ENCODE results near the gene PDE11A.

Gene PDE11A

DNA sequence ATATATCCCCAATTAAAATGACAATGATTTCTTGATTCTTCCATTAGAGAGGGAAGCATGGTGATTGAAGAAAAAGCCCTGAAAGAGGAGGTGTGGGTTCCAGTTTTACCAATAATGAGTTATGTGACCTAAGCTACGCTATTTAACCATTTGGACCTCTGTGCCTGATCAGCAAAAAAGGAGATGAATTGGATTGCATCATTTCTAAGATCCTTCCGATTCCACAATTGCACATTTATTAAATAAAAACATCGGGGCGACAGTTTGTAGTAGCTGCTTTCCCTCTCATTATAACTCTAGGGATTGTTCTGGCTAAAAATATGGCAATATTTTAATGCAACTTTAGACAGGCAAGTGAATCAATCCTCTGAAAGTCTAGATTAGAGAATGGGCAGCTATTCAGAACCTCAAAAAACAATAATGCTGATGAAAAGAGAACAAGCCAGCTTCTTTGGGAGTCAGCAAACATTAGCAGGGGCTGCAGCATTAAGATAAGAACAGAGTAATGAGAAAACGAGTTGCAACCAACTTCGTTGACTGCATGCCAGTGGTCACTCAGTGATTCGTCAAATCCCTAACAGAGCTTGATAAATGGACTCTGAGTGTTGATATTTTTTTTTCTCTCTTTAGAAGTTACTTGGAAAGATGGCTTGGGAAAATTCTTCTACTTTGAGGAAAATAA, 378.8 kb downstream of the PDE11A start:
- DNase-seq (ENCODE audit: low read depth in 2 of 2) = no peak

DNA sequence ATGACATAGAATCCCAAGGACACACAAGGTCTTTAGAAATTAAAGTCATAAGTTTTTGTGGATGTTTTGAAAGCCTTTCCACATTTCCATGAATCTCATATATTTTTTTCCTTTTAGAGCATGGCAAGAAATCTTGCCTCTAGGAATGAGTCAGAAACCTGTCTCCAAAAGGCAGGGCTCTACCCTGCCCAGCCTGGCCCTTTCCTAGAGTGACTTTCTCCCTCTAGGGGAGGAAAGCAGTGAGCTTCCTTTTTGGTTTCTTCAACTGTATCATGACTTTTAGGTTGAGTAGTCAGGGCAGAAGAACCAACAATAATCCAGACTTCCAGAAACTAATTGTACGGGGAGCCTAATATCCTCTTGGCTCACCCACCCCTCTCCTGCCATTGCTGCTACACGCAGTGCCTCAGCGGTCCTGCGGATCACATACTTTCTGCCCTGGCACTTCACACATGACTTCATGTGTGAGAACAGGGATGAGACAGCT, 379.8 kb downstream of the PDE11A start:
- DNase-seq (ENCODE audit: low read depth in 2 of 2) = no peak

DNA sequence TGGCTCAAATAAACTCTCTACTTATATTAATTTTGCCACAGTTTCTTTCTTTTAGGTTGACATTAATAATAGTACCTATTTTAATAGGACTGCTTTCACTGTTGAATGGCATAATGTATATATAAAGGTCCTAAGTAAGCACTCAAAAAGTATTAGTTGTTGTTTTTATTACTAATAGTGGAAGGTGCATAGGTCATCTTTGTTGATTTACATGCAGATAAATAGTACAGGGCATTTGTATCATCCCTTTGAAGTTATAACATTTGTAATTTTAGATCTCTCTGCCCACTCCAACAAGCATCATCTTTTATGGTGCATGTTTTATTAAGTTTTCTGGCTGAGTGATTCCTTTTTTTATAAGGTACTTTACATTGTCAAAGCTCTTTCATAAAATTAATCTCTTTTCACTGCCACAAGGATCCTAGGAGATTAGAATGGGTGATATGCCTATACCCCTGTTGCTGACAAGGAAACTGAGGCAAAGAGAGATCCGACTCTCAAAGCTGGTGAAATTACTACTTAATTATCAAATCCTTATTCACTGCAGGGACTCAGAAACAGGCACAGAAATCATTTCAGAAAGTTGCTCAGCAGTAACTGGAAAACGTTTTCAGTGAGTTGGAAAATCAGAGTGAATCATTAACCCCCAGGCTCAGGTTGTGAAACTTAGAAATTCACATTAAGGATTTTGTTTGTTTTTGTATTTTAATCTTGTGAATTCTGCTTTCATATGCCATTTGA, 380.4 kb downstream of the PDE11A start:
- DNase-seq (ENCODE audit: low read depth in 2 of 2) = no peak

DNA sequence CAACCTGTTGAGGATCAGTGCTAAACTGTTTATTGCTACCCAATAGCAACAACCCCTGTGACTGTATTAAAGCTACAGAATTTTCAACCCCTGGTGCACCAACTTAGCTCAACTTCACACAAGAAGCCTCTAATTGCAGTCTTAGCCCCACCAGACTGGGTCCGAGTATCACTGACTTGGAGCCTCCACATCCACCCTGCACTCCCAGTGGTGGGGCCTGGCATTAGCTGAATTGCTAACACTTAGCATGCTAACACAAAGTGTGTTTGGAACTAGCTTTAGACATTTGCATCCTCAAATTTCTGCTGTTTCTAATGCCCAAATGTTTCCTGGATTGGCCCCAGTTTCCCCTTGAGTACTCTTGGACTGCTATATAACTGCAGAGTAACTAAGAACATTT, 381.4 kb downstream of the PDE11A start:
- DNase-seq (ENCODE audit: low read depth in 2 of 2) = no peak

DNA sequence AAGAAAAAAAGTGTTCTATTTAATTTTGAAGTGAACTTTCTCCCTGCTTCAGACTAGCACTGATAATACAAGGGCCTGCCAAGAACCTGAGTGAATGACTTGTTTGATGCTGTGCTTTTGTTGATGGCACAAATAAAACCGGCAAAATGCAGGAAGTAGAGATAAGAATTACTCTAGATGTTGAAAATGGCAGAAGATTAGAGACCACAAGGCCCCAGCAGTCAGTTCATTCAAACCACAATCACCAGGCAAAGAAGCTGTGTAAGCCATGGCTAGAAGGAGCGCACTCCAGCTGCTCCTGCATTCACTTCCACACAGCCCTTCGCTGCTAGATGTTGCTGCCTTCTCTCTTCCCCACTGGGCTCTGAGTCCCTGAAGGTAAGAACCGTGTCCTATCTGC, 383.0 kb downstream of the PDE11A start:
- no peak for DNase-seq (ENCODE audit: low read depth in 2 of 2)

DNA sequence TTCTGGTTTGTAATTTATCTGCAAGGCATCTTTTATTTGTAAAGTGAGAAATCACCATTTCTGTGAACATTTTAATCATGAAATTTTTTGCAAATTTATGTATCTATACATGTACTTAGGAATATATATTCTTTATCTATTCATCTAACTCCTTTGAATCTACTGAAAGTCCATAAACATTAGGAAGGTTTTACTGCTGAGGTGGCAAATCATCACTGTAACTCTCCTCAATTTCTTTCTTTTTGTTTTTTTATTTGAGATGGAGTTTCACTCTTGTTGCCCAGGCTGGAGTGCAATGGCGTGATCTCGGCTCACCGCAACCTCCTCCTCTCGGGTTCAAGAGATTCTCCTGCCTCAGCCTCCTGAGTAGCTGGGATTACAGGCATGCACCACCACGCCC, 383.7 kb downstream of the PDE11A start:
- DNase-seq (ENCODE audit: low read depth in 2 of 2) = no peak

DNA sequence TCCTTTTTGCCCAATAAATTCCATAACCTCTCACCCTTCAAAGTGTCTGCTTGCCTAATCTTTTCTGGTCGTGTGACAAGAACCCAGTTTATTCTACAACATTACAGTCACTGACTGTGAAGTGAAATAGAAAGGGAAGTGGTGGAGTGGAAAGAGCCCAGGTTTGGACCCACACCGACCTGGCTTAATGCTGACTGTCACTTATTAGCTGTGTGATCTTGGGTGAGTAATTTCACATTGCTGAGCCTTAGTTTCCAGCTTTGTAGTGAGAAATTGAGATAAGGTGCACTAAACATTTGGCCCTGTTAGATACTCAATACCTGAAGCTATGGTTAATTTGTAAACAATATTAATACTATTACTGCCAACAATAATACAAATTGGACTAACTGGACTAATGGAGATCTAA, 388.9 kb downstream of the PDE11A start:
- DNase-seq (ENCODE audit: low read depth in 2 of 2) = no peak

DNA sequence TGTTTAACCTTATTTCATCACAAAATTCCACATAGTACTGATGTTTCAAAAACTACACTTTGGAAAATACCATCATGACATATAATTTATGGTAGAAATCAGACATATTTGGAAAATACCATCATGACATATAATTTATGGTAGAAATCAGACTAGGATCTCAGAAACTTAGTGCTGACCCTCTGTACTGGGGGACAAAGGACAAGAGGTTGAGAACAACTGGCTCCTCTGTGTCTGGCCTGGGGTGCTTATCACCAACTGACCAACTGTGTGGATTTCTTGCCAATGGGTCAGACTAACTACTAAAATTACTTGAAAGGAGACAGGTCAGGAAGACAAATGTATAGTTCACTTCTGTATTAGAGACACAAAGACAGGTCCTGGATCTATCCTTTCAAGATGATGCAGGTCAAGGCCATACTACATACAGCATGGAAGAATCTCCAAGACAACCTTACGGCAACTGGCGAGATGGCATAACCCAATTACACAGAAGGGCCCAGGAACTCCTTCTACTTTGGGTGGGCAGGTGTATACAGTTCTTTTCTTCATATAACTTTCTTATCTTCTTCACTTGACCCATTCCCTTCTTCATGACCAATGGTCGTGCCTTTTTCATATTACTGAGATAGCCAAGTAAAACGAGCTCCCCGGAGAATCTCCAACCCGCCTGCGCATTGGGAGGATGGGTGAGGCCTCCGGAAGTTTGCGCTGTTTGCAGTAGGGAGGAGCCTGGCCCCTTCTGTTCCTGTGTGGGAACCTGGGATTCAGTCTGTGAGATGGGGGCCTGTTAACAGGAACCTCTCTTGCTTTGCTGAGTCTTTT, 389.5 kb downstream of the PDE11A start:
- DNase-seq (ENCODE audit: low read depth in 2 of 2) = no peak

DNA sequence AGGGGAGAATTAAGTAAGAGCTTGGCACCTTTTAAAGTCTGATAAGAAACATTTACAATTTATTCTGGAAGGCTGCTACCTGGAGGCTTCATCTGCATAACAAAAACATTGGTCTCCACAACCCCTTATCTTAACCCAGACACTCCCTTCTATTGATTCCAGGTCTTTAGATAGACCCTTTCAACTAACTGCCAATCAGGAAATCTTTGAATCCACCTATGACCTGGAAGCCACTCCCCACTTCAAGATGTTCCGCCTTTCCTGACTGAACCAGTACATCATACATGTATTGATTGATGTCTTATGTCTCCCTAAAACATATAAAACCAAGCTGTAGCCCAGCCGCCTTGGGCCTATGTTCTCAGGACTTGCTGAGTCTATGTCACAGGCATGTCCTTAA, 390.6 kb downstream of the PDE11A start:
- no peak for DNase-seq (ENCODE audit: low read depth in 2 of 2)

DNA sequence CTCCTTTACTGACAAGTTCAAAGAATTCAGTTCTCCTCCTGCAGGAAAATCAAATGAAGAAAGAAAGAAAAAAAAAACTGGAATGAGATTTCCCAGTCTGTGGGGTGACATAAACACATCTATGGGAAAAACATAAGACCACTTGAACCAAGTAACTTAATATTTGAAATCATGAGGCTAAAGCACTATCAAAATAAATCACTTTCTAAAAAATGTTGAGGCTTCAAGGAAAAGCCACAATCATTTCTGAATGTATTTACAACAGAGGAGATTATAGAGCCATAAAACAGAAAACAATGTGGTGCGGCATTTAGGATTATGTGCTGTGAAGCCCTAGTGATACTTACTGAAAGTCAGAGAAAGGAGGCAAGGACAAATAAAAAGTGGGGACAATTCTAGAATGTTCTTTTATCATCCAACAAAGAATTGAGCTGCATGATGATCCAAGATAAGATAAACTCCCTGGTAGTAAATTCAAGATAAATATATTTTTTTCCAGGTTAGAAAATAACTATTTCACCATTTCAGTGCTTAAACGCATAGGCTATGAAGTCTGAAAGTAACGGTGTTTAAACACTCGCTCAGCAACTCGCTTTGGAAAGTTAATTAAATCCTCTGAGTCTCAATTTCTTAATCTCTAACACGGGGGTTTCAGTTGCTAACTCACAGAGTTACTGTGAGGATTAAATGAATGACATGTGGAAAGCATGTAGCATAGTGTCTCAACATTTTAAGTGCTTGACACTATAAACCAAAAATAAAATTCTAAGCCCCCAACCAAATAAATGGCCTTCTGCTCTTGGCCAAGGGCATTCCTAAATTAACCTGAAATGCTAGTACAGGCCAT, 391.5 kb downstream of the PDE11A start:
- DNase-seq (ENCODE audit: low read depth in 2 of 2) = no peak

DNA sequence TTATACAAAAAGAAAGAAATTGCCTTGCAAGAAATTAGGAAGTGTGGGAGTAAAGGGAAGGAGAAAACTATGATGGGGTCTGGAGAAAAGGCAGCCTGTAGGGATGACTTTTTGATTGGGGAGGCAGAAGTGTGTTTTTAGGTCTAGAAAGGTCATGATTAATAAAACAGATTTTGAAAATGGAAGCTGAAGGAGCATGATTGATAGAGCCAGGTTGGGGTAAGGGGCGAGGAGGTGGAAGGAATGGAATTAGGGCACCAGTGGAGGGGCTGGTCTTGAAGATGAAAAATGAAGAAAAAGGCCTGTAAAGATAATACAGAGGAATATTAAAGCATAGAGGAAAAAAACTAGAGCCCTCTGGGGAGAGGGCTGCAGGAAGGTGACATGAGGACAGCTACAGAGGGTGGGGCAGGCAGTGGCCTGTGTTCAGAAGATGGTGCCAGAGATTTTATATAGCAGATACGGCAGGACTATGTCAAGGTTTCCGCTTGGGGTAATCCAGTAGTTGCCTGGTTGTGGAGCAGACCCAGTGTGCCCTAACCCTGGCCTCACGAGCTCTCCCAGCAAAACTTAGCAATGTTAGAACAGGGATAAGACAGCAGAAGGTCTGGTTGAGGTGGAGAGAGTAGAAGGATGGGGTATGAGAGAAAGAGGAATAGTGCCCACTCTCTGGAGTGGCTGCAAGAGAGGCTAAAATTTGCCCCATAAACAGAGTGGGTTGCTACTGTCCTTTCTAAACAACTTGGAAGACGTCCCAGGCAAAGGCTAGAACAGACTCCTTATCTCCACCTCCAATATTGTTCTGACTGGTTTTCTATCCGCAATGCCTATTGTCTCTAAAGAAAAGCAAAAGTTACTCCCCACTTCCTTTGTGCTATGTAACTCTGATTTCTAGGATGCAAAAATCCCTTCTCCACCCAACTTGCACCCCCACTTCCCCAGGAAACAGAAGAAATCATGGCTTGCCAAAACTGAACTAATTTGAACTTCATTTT, 392.7 kb downstream of the PDE11A start:
- no peak for DNase-seq (ENCODE audit: low read depth in 2 of 2)

DNA sequence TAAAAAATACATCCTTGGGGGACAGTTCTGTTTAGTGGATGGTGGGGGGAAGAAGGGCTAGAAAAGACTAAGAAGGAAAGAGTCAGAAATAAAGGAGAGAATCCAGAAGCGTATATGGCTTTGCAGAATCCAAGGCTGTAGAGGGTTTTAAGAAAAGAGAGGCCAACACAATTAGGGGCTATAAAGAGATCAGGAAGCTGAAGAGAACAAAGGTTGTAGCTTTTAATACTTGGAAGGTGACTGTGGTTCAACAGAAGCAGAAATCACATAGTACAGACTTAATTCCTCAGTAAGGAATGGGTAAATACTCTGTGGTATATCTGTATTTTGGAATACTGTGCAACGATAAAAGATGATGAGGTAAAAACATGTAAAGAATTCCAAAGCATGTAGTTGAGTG, 393.6 kb downstream of the PDE11A start:
- no peak for DNase-seq (ENCODE audit: low read depth in 2 of 2)

DNA sequence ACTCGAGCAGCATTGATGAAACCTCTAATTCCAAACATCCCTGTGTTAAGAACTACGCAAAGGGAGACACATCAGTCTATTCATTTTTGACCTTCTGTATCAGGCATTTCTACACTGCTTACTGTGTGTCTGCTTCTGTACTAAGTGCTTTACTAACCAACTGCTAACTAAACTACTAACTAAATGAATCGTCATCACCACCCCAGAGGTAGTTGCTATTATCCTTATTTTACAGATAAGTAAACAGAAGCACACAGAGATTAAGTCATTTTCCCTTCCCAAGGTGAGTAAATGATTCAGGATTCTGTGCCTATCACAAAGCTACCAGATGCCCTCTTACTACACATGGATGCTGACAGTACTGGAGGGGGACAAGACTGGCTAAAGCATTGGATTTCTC, 395.9 kb downstream of the PDE11A start:
- DNase-seq (ENCODE audit: low read depth in 2 of 2) = no peak

DNA sequence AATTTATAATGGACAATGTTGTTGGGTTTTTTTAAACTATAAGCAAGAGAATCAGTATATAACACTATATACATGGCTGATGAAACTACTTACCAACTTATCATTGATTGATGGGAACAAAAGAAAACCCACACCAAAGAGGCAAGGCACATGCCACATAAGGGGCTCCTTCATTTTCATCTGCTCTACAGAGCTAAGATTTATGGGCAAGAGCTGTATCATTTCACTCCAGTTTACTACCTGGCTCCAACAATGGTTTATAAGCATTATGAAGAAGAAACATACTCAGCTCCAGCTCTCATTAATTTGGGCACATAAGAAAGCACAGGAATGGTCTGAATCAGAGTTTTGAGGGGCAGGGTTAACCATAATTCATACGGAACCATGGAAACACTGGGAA, 396.8 kb downstream of the PDE11A start:
- no peak for DNase-seq (ENCODE audit: low read depth in 2 of 2)

DNA sequence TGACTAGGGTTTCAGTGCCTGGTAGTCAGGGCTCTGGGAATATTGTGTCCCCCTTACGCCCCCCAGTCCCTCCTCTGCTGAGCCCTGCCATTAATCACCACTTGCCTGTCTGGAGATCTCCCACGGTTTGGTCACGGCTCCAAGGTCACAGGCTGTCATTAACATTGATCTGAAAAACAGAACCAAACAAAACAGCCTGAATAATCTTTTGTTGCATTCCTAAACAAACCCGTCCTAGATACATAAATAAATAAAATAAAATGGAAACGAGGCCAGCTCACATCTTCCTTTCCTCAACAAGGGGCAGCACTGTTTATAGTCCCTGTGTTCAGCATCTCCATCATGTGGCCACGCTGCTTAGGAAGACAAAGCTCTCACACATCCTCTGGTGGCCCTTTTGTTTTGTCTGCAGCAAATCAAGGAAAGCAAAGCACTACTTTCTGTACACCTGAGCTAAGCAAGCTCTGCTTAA, 397.2 kb downstream of the PDE11A start:
- no peak for DNase-seq (ENCODE audit: low read depth in 2 of 2)

DNA sequence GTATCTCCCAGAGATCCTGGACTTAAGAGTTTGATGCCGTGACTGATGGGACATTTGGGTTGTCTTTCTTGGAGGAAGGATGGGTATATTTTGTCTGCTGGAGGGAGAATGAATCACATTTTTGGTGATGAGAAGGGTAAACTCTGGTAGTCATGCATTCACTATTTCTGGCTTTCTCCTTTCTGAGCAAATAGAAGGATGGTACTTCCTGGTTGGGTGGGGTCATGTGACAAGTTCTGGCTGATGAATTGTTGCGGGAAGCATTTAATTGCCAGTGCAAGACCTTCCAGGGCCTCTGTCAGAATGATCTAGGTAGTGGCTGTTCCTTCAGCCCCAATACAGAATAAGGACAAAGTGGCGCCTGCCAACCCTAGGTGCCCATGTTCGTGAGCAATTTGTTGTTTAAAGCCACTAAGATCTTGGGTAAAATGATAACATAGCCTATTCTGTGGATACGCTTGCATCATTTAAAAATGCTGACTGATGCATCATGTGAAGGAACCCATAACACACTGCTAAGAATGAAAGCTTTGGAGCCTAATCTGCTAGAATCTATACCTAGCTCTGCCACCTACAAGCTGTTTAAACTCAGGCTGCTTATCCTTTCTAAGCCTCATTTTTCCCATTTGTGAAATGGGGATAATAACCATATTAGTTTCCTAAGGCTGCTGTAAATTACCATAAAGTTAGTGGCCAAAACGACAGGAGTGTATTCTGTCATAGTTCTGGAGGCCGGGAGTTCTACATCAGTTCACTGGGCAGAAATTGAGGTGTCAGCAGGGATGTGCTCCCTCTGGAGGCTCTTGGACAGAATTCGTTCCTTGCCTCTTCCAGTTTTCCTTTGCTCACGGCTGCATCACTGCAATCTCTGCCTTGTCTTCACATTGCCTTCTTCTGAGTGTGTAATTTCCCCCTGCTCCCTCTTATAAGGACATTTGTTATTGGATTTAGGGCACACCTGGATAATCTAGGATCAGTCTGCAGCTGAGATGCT, 398.7 kb downstream of the PDE11A start:
- no peak for DNase-seq (ENCODE audit: low read depth in 2 of 2)

DNA sequence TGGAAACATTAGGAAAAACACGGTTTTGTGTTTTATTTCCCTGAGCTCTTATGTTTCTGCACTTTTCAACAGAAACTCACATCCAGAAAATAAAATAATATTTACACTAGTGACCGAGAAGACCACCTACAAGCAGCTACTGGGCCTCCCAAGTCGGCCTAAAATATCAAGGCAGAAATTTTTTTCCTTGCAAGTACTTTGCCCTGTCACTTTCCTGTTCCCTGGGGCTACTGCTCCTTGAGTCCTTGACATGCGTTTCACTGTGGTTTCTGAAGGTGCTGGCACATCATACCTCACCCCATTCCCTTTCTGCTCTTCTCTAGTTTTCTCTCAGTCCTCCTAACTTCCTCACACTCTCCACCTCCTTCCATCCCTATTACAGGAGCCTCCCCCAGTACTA, 400.9 kb downstream of the PDE11A start:
- DNase-seq (ENCODE audit: low read depth in 2 of 2) = no peak

DNA sequence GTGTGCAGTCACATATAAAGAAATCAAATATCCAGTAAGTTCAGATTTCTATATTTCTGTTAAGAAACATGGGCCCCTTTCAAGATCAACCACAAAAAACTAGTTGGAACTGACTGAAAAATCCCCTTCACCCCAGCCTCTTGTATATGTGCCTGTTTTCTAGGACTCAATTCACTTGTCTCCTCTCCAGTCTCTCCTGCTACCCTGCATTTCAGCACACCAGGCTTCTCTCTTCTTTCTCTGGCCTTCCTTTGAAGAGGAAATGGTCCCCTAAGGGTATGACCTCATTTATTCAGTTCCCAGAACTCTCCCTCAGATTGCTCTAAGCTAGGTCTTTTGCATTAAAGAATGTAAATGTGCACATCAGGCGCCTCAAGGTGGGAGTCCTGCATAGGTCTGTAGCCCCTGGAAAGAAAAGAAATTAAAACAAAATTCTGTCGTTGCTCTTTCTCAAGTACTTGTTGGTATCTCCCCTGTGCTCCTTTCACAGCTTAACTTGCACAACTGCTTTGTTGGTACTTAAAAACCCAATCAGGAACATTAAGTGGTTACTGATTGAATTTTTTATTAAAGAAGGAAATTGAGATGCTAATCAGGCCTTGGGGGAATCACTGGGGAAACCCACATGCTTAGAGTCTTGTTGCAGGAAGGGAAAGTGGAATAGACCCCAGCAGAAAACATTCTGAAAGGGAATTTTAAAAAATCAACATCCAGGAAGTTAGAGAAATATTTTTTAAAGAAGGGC, 401.6 kb downstream of the PDE11A start:
- no peak for DNase-seq (ENCODE audit: low read depth in 2 of 2)
